Fibroblast of skin of left biceps (primary cell): ENCODE data around the gene PAM.
"Not testable (repeated sequence)": the region's sequence is repeated elsewhere in the genome, so short reads cannot be mapped to it uniquely, and the experiment has no call there.

ENCODE experiments used
- DNase-seq, 2 experiments: peaks; one replicate each; pipeline ENCODE4 v3.0.0-alpha.2; 2013; ENCODE audit warnings: low read depth in 2 of 2

The PAM gene

DNA sequence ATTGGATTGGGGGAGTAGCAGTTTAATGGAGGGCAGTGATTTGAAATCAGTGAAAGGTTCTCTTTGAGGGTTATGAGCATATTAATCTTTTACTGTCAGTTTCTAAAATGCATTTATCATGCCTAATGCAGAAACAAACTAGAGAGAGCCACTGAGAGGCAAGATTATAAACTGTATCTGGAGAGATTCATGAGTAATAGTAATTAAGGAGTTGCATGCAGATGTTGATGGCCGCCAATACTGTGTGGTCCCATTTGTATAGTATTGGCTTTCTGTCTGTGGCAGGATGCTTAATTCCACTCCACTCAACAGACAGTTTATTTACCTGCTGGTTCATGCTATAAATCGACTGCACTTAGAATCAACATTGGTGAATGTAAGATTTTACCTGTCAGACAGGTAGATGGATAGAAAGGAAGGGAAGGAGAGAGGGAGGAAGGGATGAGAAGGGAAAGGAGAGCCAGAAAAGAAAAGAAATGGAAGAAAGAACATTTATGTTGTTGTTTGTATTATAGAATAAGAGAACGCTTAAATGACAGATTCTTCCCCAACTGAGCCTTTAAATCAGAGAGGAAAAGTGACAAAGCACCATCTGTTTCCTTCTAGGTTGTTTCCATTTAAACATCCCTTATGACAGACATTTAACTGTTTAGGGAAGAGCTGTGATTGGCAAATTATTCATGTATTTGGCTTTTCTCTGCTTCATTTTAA lies 146.5 kb downstream of the PAM start:
- no peak for DNase-seq

DNA sequence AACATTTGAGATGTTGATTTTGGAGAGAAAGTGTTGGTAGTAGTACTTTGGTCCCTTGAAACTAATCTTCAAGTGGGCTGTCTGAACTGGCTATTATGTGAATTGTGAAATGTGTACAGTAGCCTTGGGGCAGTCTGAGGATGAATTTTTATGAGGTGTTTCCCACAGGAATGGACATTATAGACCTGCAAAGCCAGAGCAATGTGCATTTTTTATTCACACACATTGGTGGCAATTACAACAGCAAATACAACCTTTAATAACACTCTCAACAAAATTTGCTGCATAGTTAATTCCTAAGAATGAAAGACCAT lies 147.0 kb downstream of the PAM start:
- no peak for DNase-seq

DNA sequence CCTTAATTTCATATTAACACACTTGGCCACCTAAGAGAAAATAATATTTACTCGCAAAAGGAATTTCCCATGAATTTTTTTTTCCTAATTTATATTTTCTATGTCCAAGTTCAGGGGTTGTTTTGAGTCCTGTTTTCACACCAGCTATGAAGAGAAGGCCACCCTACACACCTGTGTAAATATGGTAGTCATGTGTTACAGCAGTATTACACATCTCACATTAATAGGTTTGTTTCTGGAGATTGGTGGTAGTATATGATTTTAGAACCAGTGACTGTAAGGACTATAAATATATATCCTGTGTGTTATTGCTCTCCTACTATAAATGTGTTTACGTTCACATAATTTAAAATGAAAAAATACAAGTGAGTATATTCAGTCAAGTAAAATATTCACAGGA lies 147.5 kb downstream of the PAM start:
- no peak for DNase-seq

DNA sequence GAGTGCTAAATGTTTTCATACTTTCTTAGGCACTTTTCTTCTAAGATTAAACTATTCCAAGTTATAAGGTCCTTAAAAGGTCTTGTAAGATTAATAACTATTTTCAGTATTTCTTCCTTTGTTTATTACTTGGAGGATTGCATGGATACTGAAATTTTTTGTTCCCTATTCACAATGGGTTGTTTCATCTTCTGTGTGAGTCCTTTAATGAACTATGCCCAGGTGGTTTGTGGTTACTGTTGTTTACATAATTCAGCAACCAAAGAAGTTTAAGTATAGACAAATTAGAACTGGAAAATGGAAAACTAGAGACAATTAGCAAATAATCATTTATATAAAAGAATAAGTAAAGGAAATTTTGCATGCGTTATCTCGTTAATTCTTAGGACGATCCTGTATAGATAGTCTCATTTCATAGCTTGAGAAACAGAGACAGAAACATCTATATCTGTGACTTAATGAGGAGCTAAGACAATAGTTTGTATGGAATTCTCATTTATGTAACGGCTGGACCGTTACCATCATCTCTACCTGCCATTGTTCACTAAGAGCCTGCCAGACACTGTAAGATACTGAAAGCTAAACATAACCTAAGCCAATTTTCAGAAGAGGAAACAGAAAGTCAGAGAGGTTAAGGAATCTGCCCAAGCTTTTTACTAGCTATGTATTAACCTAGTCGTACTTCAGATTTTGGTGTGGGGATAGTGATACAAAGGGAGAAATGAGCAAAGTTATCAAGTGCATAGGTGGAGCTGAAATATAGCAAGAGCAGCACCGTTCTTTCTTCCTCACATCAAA lies 148.2 kb downstream of the PAM start:
- no peak for DNase-seq

DNA sequence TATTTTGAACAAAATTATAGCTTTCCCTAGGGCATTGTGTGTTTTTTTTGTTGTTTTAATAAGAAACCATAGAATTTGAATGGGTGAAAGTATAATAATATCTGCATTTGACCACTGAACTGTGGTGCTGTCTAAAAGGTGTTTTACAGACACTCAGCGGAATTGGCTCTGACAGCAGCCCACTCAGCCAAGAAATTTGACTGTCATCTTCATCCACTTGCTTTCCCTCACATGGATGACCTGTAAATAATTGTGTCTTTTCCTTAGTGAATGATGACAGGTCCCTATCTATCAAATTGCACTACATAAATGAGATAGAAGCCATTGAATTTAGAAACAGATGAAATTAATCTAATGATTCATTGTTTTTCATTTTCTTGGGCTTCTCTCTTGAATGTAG lies 150.0 kb downstream of the PAM start:
- no peak for DNase-seq

DNA sequence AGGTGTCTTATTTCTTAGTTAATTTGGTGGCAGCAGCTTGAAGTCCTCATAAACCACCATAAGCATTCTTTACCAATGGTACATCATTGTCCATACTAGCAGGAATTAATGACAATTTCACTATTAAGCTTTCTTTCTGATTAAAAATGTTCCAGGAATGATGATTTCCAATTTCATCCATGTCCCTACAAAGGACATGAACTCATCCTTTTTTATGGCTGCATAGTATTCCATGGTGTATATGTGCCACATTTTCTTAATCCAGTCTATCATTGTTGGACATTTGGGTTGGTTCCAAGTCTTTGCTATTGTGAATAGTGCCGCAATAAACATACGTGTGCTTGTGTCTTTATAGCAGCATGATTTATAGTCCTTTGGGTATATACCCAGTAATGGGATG lies 152.0 kb downstream of the PAM start:
- not testable (repeated sequence) for DNase-seq

DNA sequence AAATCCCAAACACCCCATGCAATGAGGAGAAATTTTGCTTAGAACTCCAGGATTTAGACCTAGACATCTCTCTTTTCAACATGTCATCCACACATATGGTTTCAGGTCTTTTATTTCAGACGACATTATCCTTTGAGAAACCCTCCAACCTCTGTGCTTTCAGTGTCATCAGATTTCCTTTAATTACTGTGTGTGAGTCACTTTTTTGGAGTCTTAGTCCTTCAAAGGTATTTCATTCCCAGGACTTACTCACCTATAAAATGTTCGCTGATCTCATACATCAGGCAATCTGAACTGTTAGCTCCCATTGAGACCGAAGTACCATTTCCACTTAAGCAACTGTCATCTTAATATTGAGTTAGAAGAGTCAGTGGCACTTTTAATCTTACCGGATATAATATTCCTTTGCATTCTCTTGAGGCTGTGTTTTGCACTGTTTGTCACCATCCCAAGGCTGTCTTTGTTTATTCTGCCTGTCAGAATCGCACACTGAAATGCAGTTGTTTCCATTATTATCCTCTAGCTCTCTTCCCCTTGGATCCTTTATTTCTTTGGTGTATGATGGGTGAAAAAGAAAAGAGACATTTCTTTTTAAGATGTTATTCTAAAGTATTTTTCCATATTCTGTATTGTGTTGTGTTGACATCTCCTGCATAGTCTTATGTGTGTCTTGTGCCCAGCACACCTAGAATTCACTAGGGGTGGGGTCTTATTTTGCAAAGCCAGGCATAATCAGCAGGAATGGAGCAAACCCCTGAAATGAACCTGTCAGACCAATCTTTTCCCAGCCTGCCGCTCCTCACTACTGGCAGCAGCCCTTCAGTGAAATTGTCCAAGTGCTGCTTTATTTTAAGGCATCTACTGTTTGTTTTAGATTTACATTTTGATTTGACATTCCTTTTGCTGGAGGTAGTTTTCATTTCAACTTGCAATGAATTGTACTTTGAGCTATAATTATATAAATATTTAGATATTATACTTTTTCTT lies 155.4 kb downstream of the PAM start:
- peak in 1 of 2 experiments; percentile 18 for DNase-seq

DNA sequence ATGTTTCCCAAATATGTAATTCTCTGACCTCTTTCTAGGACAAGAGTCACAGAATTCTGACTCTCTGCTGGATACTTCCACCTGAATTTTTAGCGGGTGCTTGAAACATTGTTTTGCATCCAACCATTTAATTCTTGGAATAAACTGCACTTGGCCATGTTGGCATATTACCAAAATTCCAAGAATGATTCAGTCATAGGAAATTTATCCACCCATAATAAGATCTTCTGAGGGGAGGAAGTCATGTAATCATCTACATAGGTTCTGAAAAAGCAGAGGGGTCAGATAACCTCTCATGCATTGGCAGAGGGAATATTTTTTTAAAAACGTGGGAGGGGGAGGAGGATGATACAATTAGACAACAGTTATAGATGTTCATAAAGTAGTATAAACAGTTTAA lies 156.9 kb downstream of the PAM start:
- peak; percentile 59 to 60 for DNase-seq

DNA sequence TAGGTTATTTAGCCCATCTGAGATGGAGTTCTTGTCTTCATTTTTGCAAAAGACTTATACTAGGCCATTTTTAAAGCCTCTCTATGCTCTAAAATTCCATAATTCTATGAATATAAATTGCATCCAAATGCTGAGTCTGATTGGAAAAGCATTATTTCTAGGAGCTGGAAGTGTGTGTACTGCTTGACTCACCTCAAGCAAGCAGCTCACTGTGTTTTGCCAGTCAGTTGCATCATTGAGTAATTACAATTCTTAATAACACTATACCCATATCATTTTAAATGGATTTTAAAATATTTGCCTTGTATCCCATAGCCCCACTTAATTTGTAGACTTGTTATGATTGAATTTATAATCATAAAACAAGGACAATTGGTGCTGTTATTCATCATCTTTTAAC lies 161.0 kb downstream of the PAM start:
- no peak for DNase-seq

DNA sequence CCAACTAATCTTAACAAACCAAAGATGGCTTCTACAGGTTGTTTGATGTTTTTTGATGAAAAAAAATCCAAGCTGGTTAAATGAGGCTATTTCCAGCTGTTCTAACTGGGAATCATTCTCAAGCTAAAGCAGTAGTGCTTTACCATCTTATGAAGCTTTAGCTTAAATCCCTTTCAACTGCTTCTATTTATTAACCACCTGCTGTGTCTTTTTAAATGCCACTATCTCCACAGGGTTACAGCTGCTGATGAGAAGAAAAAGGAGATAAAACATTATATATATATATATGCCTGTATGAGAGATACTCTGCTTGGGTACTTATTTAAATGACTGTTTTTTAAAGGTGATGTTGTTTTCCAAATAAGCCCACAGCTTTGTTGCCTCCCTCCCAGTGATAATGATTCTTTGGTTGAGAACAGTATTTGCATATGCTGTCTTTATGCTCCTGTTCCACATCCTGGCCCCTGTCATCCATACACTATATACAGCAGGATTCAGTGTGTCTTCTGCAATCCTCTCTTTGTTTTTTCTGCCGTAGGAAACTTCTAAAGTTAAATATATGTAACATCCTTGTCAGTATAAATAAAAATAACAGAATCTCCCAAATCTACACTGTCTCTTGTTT lies 164.0 kb downstream of the PAM start:
- no peak for DNase-seq

DNA sequence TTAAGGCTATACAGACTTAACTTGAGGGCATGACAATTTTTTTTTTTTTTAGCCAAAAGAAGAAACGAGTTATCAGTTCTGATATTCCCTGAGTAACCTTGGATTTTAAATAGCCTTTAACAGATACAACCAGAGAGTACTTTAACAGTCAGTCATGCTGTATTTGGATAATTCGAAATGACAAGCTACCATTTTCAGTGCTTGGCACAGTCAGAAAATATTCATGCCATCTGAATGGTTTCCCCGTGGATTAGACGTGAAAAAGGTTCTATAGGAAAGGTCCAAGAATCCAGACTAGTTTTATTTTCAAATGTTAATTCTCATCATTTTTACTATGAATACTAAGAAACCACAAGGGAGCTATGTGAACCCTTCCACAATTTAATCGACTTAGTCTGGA lies 165.7 kb downstream of the PAM start:
- DNase-seq = no peak

DNA sequence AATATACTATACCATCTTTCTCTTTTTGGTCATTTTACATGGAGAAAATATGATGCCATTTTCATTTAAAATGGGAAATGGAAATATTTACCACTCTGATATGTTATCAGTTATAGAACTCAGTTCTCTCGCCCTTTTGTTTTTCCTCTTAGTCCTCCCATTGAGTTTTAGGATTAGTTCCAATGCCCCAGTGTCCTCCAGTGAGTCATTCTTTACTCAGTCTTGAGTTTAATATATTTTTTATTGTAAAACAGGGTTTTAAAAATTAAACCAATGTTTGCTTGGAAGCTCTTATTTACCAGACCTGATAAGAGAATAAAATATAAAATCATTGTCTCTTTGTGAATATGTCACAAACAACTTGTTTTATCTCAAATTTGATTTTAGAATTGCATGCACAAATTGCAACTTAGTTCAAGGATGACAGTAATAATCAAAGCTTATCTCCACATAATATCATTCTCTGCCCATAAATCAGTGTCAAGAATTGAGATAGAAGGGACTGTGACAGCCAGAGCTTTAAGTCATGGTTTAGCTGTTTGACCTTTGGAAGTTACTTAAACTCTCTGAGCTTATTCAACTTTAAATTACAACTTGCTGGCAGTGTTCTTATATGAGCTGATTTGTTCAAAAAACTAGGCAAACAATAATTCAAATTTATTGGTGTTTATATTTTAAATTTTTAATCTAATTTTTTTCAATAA lies 166.4 kb downstream of the PAM start:
- no peak for DNase-seq

DNA sequence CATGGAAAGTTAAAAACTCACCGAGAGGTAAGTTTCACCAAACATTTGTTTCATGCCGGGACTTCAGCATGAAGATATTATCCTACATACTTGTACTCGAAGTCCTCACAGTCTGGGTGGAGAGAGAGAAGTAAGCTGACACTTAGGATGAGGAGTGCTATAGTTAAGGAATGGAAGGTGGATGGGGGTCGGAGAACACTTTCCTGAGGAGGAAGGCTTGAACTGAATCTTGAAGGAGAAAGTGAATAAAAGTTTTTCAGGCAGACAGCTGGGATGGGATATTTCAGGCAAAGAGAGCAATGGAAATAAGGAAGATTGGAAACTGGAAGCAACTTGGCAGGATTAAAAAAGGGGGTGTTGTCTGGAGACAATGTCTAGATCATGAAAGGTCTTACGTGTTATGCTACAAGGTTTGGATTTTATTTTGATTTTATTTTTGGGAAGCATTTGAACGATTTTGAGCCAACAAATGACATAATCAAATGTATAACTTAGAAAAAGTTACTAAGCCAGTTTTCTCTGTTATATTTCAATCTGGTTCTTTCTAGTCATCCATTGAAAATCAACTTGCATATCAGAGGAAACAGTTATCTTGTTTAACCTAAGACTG lies 167.1 kb downstream of the PAM start:
- DNase-seq = no peak

DNA sequence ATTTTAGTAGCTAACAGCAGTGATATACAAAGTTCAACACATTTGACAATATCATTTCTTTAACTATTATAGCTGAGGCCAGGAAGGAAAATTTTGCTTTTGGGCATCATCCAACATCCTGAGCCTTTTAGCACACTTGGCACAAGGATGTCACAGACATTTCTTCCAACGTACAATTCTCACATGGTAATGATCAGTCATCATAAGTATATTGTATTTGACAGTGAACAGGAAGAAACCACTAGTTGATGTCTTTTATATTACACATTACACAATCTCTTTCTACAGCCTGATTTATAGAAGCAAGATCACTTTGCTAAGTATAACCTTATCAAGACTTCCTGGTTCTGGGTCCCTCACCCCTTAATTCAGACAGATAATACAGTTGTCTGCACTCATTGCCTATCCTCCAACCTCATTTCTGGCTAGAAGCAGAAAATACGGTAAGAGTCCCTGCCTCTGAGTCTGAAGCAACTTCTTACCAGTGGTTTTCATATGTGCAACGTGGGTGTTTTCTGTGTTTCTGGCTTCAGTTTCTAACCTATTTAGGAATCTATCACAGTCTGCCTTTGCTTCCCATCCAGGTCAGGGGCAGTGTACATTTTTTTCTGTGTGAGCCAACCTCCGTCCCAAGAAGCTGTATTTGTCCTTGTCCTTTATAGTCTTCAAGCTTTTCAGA lies 167.8 kb downstream of the PAM start:
- DNase-seq = peak; percentile 23 to 24

DNA sequence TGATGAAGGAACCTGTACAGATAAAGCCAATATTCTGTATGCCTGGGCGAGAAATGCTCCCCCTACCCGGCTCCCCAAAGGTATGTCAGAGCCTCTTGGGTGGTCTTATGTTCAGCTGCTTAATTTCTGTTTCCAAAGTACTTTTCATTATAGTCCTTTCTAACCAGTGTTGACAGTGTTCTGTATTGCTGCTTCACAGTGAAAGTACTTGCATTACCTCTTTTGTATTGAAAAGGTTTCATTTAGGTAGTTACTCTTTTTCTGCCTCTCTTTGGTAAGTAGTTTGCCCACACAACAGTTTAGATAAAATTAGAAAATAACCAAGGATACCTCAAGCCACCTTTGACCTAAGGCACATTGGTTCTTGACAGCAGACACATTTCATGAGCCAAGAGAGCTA lies 169.9 kb downstream of the PAM start:
- DNase-seq = no peak

DNA sequence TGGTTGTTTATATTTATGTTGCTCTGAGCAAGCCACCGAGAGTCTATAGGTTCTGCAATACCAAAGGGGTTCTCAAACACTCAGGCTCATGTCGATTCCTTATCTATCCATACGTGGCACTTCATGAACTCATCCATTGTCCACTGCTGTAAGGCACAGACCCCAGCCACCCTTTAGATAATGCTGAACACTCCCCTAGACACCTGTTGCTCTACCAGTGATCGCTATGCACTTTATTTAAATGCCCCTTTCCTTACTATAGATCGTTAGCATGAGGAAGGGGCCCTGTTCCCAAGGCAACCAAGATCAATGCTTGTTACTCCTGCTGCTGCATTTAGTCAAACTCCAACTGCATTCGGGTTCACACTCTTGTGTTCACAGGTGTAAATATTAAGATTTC lies 171.9 kb downstream of the PAM start:
- no peak for DNase-seq

DNA sequence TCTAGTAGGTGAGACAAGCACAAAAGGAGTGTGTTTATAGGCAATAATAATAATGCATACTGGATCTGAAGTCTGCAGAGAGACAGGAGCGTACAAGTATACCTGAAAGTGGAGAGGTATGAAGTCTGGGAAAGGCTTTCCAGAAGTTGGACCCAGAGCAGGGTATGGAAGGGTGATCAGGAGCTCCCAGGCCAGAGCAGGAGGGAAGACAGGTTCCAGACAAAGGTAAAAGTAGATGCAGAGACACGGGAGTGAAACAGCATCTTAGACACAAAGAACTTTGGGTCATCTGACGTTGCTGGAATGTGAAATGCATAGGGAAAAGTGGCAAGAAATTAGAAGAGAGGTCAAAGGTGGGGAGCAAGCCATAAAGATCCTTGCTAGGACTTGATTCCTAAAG lies 175.1 kb downstream of the PAM start:
- DNase-seq = no peak

DNA sequence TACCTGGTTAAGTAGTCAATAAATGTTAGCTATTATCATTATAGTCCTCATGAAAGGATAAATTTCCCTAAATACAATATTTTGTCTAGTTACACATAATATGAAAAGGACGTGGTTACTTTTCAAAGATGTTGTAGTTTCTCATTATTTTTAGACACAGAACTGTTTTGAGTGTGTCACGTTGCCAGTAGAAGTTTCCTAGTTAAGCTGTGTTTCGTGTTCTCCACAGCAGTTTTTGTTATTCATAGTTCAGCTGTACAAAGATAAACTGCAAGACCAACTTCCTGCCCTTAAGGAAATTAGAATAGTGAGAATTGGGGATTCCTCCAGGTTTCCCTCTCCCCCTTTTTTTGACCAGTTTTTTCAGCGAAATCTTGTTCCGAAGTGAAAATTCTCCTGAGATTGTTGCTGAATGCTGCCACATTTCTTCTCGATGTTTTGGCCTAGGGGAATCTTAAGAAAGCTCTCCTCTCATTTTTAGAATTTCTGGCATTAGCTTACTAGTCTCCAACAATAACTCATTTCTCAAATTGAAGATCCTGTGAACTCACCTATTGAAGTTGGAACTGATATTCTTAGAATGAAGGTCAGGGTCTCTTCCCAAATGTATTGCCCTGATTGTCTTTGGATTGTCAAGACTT lies 176.1 kb downstream of the PAM start:
- no peak for DNase-seq

DNA sequence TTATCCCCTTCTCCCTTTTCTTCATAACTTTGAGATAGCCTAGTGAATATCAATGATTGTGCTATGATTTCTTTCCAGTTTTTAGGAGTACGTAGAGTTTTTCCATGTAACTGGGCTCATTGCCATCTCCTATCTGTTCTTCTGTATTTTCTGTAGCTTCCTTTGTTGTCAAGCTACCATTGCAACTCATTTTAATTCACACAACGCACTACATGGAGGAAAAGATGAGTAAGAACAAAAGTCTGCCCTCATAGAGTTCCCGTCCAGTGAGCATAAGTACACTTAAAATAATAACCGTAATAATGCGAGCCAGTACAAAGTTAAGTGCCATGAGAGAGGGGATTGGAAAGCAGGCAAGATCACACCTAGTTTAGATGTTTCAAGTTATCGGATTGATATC lies 177.7 kb downstream of the PAM start:
- DNase-seq = no peak

DNA sequence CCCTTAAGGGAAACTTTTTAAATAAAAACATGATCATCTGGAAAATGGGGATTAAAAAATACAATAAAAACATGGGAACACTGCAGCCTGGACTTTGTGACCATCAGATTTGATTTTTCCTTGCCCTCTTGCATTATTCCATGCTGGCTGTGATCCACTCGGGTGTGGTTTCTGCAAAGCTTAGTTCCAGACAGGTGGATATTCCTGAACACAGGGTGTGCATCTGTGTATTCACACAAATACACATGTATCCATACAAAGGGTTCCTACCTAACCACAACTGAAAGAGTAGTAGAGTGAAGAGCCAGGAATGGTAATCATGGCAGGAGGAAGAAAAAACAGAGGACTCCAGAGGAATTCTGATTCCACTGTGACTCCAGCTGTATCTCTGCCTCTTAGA lies 178.2 kb downstream of the PAM start:
- DNase-seq = no peak
